Renal pelvis (tissue), 12 donors: ENCODE data around the gene SERPINA10. TPM values are rescaled to one million over a fixed set of nuclear protein-coding genes. Genes with fewer than 3 reads are reported as not detected.

Source experiments
- DNase-seq: peaks from one replicate; pipeline ENCODE4 v3.0.0-alpha.2; 2013
- long read RNA-seq, 16 experiments: transcript quantifications; one replicate each; lab custom pipeline, GENCODE V29; 2026
- polyA plus RNA-seq, 3 donors: library from polyadenylated mRNA; unstranded; fragments of 120-200 nt; gene quantifications; one replicate each; pipeline ENCODE4 v1.2.1, GENCODE V29; 2013; ENCODE audit not compliant: insufficient read length in 3 of 3

Gene SERPINA10
- under 1 TPM; 0.15 to 0.31 (median 0.28) TPM for polyA plus RNA-seq
- long read RNA-seq, donor 1, result 0 reads
- long read RNA-seq, donor 2, result 0 reads
- long read RNA-seq, donor 3, result 0 reads
- long read RNA-seq, donor 4, result 0 reads
- long read RNA-seq, donor 5, result 0 reads
- long read RNA-seq, donor 6, result 0 reads
- long read RNA-seq, donor 7, result 0 reads
- long read RNA-seq, donor 8, result 0 reads
- long read RNA-seq, donor 9, result 0 reads
- long read RNA-seq, donor 10, result 0 reads
- long read RNA-seq, donor 11, result 0 reads
- long read RNA-seq, donor 12, result 0 reads
- long read RNA-seq, donor 13, result 0 reads
- long read RNA-seq, donor 14, result 0 reads
- long read RNA-seq, donor 15, result 0 reads
- long read RNA-seq, donor 16, result 0 reads

GRCh38 chr14:94292872-94293577 lies at the start of gene SERPINA10:
Gene SERPINA10 (minus strand): TSS chr14:94293268. CDS start chr14:94290593, 2,675 bp downstream.
- no peak for DNase-seq

- no peak for DNase-seq
These were observed 49.4 kb upstream of the SERPINA10 start for GRCh38 chr14:94342334-94342934.

GRCh38 chr14:94341656-94342333 lies 48.7 kb upstream of the SERPINA10 start:
- DNase-seq, result no peak

- no peak for DNase-seq
These were observed 47.5 kb upstream of the SERPINA10 start for GRCh38 chr14:94340533-94340932.

GRCh38 chr14:94338023-94338422 lies 45.0 kb upstream of the SERPINA10 start:
- no peak for DNase-seq

- no peak for DNase-seq
These were observed 44.2 kb upstream of the SERPINA10 start for GRCh38 chr14:94337274-94337673.

- no peak for DNase-seq
These were observed 41.8 kb upstream of the SERPINA10 start for GRCh38 chr14:94334872-94335271.

GRCh38 chr14:94332587-94332986 lies 39.5 kb upstream of the SERPINA10 start:
- no peak for DNase-seq

- DNase-seq, result no peak
These were observed 39.1 kb upstream of the SERPINA10 start for GRCh38 chr14:94332063-94332583.

GRCh38 chr14:94331462-94331861 lies 38.4 kb upstream of the SERPINA10 start:
- no peak for DNase-seq

- DNase-seq, result no peak
These were observed 37.8 kb upstream of the SERPINA10 start for GRCh38 chr14:94330857-94331256.

GRCh38 chr14:94330432-94330831 lies 37.4 kb upstream of the SERPINA10 start:
- no peak for DNase-seq

- DNase-seq, result no peak
These were observed 36.8 kb upstream of the SERPINA10 start for GRCh38 chr14:94329857-94330256.

GRCh38 chr14:94328196-94328595 lies 35.1 kb upstream of the SERPINA10 start:
- no peak for DNase-seq

GRCh38 chr14:94322648-94323570 lies 29.8 kb upstream of the SERPINA10 start, which contains the start of gene SERPINA6:
Gene SERPINA6 (minus strand): TSS chr14:94323336. CDS start chr14:94314648, 8,688 bp downstream.
- DNase-seq, result no peak

- DNase-seq, result no peak
These were observed 28.6 kb upstream of the SERPINA10 start for GRCh38 chr14:94321421-94322271.

GRCh38 chr14:94320243-94320642 lies 27.2 kb upstream of the SERPINA10 start:
- DNase-seq, result no peak

- no peak for DNase-seq
These were observed 24.2 kb upstream of the SERPINA10 start for GRCh38 chr14:94317259-94317658.

- DNase-seq, result no peak
These were observed 23.6 kb upstream of the SERPINA10 start for GRCh38 chr14:94316692-94317091.

GRCh38 chr14:94314890-94315289 lies 21.8 kb upstream of the SERPINA10 start:
- no peak for DNase-seq
